Endothelial cell (in vitro differentiated cells): Measurements from ENCODE around the gene APOM. TPM values are rescaled to one million over a fixed set of nuclear protein-coding genes. Genes with fewer than 3 reads are reported as not detected.
A peak's percentile ranks its signal among the peaks of the same experiment; 100 is the strongest.

Source experiments
- DNase-seq: peaks from one replicate; pipeline ENCODE4 v3.0.0; 2021; ENCODE audit warnings: low spot score
- H3K27ac Mint-ChIP-seq: one replicate; pipeline ENCODE4 v1.8.0; 2021; ENCODE audit warnings: mixed read lengths, inconsistent platforms; ENCODE audit not compliant: unreplicated experiment
- H3K27me3 Mint-ChIP-seq: one replicate; pipeline ENCODE4 v1.8.0; 2021; ENCODE audit warnings: mild to moderate bottlenecking, moderate library complexity, mixed read lengths, inconsistent platforms; ENCODE audit not compliant: unreplicated experiment
- H3K36me3 Mint-ChIP-seq: one replicate; pipeline ENCODE4 v1.8.0; 2021; ENCODE audit warnings: mild to moderate bottlenecking, low read depth, mixed read lengths, inconsistent platforms; ENCODE audit not compliant: unreplicated experiment
- H3K4me1 Mint-ChIP-seq: one replicate; pipeline ENCODE4 v1.8.0; 2021; ENCODE audit warnings: mild to moderate bottlenecking, mixed read lengths, inconsistent platforms; ENCODE audit not compliant: unreplicated experiment
- H3K4me3 Mint-ChIP-seq: one replicate; pipeline ENCODE4 v1.8.0; 2021; ENCODE audit warnings: mild to moderate bottlenecking, mixed read lengths, inconsistent platforms; ENCODE audit not compliant: unreplicated experiment
- H3K9me3 Mint-ChIP-seq: one replicate; pipeline ENCODE4 v1.8.0; 2021; ENCODE audit warnings: mixed read lengths, inconsistent platforms; ENCODE audit not compliant: unreplicated experiment
- total RNA-seq: library from RNA; stranded (reverse); fragmentation: NEBNext Ultra II Directional; extraction: Animal tissue kit (Norgen Biotek cat#: 25700); gene quantifications from one replicate; pipeline ENCODE4 v1.2.1, GENCODE V29; 2021; ENCODE audit not compliant: unreplicated experiment
- TF ChIP-seq, protein P1 (sequence below): fragments of 200-600 bp; sonication (generic); IDR thresholded peaks from one replicate; pipeline ENCODE4 v1.5.0; 2021; ENCODE audit warnings: antibody characterized with exemption; ENCODE audit not compliant: unreplicated experiment

APOM gene
- total RNA-seq, 1 donor from 2014 or later = 0.92 TPM

DNA sequence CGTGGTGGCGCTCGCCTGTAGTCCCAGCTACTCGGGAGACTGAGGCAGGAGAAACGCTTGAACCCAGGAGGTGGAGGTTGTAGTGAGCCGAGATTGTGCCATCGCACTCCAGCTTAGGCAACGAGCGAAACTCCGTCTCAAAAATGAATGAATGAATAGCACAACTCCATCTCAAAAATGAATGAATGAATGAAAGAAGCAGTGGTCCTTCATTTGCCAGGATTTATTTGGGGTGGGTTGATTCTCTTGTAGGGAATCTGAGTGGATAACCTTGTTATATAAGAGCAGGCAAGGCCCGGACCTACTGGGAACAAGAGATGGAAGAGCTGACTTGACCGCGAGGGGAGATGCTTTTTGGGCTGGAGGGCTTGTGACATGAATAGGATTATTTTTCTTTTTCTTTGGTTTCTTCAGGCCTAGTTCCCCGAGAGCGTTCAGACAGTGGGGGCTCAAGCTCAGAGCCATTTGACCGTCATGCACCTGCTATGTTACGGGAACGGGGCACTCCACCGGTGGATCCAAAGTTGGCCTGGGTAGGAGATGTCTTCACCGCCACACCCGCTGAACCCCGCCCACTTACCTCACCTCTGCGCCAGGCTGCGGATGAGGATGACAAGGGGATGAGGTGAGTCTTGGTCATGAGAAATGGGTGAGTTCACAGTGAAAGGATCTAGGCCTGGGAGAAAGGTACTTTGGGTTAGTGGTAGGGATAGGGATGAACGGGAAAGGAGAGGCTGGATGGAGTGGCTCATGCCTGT, 25.3 kb upstream of the APOM start:
- H3K27ac Mint-ChIP-seq = peak overlapping the region; percentile 61
- no peak for DNase-seq
- peaks cover 4% of the 10 kb centered on the region for H3K27me3 Mint-ChIP-seq
- peaks cover 42% of the 10 kb centered on the region for H3K36me3 Mint-ChIP-seq
- H3K4me1 Mint-ChIP-seq = no peaks in the 10 kb centered on the region
- TF ChIP-seq, protein P1, sequence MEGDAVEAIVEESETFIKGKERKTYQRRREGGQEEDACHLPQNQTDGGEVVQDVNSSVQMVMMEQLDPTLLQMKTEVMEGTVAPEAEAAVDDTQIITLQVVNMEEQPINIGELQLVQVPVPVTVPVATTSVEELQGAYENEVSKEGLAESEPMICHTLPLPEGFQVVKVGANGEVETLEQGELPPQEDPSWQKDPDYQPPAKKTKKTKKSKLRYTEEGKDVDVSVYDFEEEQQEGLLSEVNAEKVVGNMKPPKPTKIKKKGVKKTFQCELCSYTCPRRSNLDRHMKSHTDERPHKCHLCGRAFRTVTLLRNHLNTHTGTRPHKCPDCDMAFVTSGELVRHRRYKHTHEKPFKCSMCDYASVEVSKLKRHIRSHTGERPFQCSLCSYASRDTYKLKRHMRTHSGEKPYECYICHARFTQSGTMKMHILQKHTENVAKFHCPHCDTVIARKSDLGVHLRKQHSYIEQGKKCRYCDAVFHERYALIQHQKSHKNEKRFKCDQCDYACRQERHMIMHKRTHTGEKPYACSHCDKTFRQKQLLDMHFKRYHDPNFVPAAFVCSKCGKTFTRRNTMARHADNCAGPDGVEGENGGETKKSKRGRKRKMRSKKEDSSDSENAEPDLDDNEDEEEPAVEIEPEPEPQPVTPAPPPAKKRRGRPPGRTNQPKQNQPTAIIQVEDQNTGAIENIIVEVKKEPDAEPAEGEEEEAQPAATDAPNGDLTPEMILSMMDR = no peak
- no peaks in the 10 kb centered on the region for H3K9me3 Mint-ChIP-seq
- peak overlapping the region; percentile 72 for H3K4me3 Mint-ChIP-seq

DNA sequence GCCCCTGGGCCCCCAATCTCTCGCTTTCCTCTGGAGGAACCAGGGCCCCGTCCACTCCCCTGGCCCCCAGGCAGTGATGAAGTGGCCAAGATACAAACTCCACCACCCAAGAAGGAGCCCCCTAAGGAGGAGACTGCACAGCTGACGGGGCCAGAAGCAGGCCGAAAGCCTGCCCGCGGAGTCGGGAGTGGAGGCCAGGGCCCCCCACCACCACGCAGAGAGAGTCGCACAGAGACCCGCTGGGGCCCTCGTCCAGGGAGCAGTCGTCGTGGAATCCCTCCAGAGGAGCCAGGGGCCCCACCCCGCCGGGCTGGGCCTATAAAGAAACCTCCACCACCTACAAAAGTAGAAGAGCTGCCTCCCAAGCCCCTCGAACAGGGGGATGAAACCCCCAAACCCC, 24.5 kb upstream of the APOM start:
- peaks cover 6% of the 10 kb centered on the region for H3K27me3 Mint-ChIP-seq
- H3K9me3 Mint-ChIP-seq = no peaks in the 10 kb centered on the region
- TF ChIP-seq, protein P1 = no peak
- no peak overlapping the region for H3K27ac Mint-ChIP-seq
- no peak overlapping the region for H3K4me3 Mint-ChIP-seq
- DNase-seq = no peak
- peaks cover 42% of the 10 kb centered on the region for H3K36me3 Mint-ChIP-seq
- no peaks in the 10 kb centered on the region for H3K4me1 Mint-ChIP-seq

- no peak overlapping the region for H3K27ac Mint-ChIP-seq
- no peaks in the 10 kb centered on the region for H3K9me3 Mint-ChIP-seq
- H3K4me1 Mint-ChIP-seq = no peaks in the 10 kb centered on the region
- DNase-seq = no peak
- peaks cover 8% of the 10 kb centered on the region for H3K27me3 Mint-ChIP-seq
- no peak overlapping the region for H3K4me3 Mint-ChIP-seq
- peaks cover 40% of the 10 kb centered on the region for H3K36me3 Mint-ChIP-seq
- TF ChIP-seq, protein P1 = no peak
These were observed 23.9 kb upstream of the APOM start for GRCh38 chr6:31631681-31632278.

DNA sequence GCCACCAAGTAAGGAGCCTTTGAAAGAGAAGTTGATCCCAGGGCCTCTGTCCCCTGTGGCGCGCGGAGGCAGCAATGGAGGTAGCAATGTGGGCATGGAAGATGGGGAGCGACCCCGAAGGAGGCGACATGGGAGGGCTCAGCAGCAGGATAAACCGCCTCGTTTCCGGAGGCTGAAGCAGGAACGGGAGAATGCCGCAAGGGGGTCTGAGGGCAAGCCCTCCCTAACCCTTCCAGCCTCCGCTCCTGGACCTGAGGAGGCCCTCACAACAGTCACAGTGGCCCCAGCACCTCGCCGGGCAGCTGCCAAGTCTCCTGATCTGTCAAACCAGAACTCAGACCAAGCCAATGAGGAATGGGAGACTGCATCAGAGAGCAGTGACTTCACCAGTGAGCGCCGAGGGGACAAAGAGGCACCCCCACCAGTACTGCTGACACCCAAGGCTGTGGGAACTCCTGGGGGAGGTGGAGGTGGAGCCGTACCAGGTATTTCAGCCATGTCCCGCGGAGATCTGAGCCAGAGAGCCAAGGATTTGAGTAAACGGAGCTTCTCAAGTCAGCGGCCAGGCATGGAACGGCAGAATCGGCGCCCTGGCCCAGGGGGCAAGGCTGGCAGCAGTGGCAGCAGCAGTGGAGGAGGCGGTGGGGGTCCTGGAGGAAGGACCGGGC, 23.3 kb upstream of the APOM start:
- H3K36me3 Mint-ChIP-seq = peaks cover 35% of the 10 kb centered on the region
- no peak for DNase-seq
- H3K27ac Mint-ChIP-seq = no peak overlapping the region
- TF ChIP-seq, protein P1 = no peak
- no peak overlapping the region for H3K4me3 Mint-ChIP-seq
- no peaks in the 10 kb centered on the region for H3K4me1 Mint-ChIP-seq
- H3K9me3 Mint-ChIP-seq = no peaks in the 10 kb centered on the region
- H3K27me3 Mint-ChIP-seq = peaks cover 8% of the 10 kb centered on the region

DNA sequence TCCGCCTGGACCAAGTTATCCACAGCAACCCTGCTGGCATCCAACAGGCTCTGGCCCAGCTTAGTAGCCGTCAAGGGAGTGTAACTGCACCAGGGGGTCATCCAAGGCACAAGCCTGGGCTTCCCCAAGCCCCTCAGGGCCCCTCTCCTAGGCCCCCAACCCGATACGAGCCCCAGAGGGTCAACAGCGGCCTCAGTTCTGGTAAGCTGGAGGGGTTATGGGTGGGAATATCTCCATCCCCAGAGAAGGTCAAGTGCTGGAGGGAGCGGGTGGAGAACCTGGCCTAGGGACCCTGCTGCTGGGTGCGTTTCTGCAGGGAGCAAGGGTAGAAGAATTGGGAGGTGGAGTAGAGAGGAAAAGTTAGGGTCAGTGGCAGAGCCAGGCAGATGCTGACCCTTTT, 22.2 kb upstream of the APOM start:
- DNase-seq = no peak
- H3K27me3 Mint-ChIP-seq = peaks cover 8% of the 10 kb centered on the region
- no peaks in the 10 kb centered on the region for H3K4me1 Mint-ChIP-seq
- TF ChIP-seq, protein P1 = no peak
- H3K27ac Mint-ChIP-seq = no peak overlapping the region
- no peak overlapping the region for H3K4me3 Mint-ChIP-seq
- peaks cover 32% of the 10 kb centered on the region for H3K36me3 Mint-ChIP-seq
- no peaks in the 10 kb centered on the region for H3K9me3 Mint-ChIP-seq
